ENCODE results near the gene PRDX2.

GRCh38 chr19:12782174-12782423 is 19.5 kb downstream of the PRDX2 start:
- TF ChIP-seq TAF1 (IDR thresholded peaks at IDR 0.05; ENCODE audit: borderline replicate concordance, low read depth, low read length) (no peak), POLR2AphosphoS5 (IDR thresholded peaks at IDR 0.05; ENCODE audit: low read depth, low read length) (no peak; the same call in 1 of the 2 replicates), POLR2A (IDR thresholded peaks at IDR 0.05; ENCODE audit: low read depth, low read length) (no peak)
